Thyroid gland (tissue), 4 donors: ENCODE data around the gene PIGV.

Source experiments
- CTCF ChIP-seq, 6 experiments: fragments of 200-600 bp in 3 of 6; fragments of 450-650 bp in 3 of 6; sonication (generic) in 3 of 6; IDR thresholded peaks; one replicate each; pipeline ENCODE4 v1.5.1; 2016 to 2019; ENCODE audit warnings: antibody characterized with exemption in 6 of 6, mild to moderate bottlenecking in 2 of 6, inconsistent platforms in 1 of 6, moderate library complexity in 1 of 6
- POLR2A ChIP-seq, 2 donors: fragments of 450-650 bp; IDR thresholded peaks; one replicate each; pipeline ENCODE4 v1.6.1; 2017; ENCODE audit warnings: antibody characterized with exemption in 2 of 2, mild to moderate bottlenecking in 2 of 2, moderate library complexity in 1 of 2

DNA sequence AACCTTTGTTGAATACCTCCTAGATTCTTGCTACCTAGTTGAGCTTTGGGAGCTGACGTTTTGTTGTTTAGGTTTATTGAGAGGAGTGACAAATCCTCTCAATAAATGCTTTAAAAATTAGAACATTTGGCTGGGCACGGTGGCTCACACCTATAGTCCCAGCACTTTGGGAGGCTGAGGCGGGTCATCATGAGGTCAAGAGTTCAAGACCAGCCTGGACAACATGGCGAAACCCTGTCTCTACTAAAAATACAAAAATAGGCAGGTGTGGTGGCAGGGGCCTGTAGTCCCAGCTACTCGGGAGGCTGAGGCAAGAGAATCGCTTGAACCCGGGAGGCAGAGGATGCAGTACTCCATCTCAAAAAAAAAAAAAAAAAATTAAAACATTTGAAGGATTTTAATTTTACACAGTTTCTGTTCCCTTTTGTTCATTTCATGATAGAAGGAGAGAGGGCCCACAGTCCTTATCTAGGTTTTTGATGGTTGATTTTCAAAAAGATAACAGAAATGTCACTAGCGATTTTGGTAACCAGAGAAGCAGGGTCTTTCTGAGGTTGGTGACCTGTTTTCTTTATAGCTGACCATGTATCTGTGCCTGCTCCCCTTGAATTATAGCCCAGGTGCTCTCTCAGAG, 44.2 kb upstream of the PIGV start:
- TF ChIP-seq POLR2A (IDR thresholded peaks at IDR 0.05) (no peak), CTCF (IDR thresholded peaks at IDR 0.05) (no peak)
